Motor neuron (in vitro differentiated cells): ENCODE results near the gene RALGPS1. TPM values are rescaled to one million over a fixed set of nuclear protein-coding genes. Genes with fewer than 3 reads are reported as not detected.

Experiments
- ATAC-seq, 8 experiments: fragments of 200-7000 bp; cut with Tn5 transposase; replicated peaks in 6 of 8; 2 replicates each; pipeline ENCODE4 v1.8.0; 2021; ENCODE audit warnings: mild to moderate bottlenecking in 8 of 8, moderate library complexity in 8 of 8
- H3K27ac ChIP-seq, 2 donors: fragments of 250-450 bp; sonication (Bioruptor Pico); 2 replicates each; pipeline ENCODE4 v1.9.0; 2021; ENCODE audit warnings: antibody characterized with exemption in 2 of 2, mild to moderate bottlenecking in 2 of 2, moderate library complexity in 1 of 2
- H3K4me1 ChIP-seq, 2 donors: fragments of 250-450 bp; sonication (Bioruptor Pico); replicated peaks in 1 of 2; 2 replicates each; pipeline ENCODE4 v1.6.1; 2021; ENCODE audit warnings: antibody characterized with exemption in 2 of 2, mild to moderate bottlenecking in 2 of 2, moderate library complexity in 1 of 2
- H3K4me3 ChIP-seq, 5 donors: fragments of 250-450 bp; sonication (Bioruptor Pico); 2 replicates each; pipeline ENCODE4 v1.9.0; 2021; ENCODE audit warnings: antibody characterized with exemption in 5 of 5, mild to moderate bottlenecking in 5 of 5, moderate library complexity in 4 of 5
- WGBS, 10 experiments: fragments of 450-650 bp; shearing (Covaris generic); methylation state at CpG; one replicate each; pipeline ENCODE4 v1.0.0; 2022; 5-methylcytosine and 5-hydroxymethylcytosine counted together
- in situ Hi-C, 9 experiments: fragments of 400-800 bp; cut with MboI; loops; one replicate each; pipeline ENCODE4 v1.15.0; 2021; ENCODE audit warnings: low sequenced_read_pairs in 9 of 9, low pct_unique_long_range_greater_than_20kb in 2 of 9; ENCODE audit not compliant: unreplicated experiment in 9 of 9
- total RNA-seq, 8 experiments: library from RNA; unstranded; fragments of 300-600 nt; gene quantifications; 2 replicates each; pipeline versions ENCODE4 v1.2.3 to v1.2.4, GENCODE V29; 2022

RALGPS1 gene
- total RNA-seq, 8 experiments from 2014 or later, result 4.3 to 29.6 (median 17.3) TPM

- ATAC-seq, result no peak
- WGBS, 10 experiments, result 55 to 100% (median 82%) methylated on average over 1 to 7 of the region's 7 CpGs; no CpG with 5 or more reads in 2 of the 10 experiments
- in situ Hi-C loops, result loop anchor here in 6 of 9 experiments (10.0 to 25.0 kb wide), 5 partner anchors 242 to 417 kb away; no protein-coding TSS in a partner anchor
- H3K4me3 ChIP-seq, result no peak overlapping the region
- no peak overlapping the region for H3K27ac ChIP-seq
- H3K4me1 ChIP-seq, result no peaks in the 10 kb centered on the region
Observed at GRCh38 chr9:126945682-126946081, 31.1 kb downstream of the RALGPS1 start.

DNA sequence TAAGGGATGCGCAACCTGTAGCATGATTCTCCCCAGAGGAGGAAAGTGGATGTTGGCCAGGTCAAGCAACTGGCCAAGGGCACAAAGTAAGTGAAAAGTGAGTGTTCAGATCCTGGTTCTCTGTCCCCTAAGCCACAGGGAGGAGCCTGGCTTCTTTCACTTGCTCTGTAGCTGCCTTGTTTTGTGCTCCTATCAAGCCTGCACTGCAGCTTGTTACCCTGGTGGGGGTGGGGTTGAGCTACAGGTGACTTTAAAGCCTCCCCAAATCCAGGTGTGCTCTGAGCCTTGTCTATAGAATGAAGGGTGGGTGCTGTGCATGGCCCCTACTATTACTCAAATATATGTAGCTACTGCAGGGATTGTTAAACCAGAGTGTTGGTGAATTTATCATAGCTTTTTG, 32.9 kb downstream of the RALGPS1 start:
- no peak overlapping the region for H3K27ac ChIP-seq
- ATAC-seq, result no peak
- H3K4me1 ChIP-seq, result no peaks in the 10 kb centered on the region
- 82 to 100% (median 100%) methylated on average over 1 of the region's 1 CpG; no CpG with 5 or more reads in 7 of the 10 experiments for WGBS, 10 experiments
- in situ Hi-C loops, result loop anchor here in 6 of 9 experiments (10.0 to 25.0 kb wide), 5 partner anchors 240 to 415 kb away; no protein-coding TSS in a partner anchor
- H3K4me3 ChIP-seq, result no peak overlapping the region

DNA sequence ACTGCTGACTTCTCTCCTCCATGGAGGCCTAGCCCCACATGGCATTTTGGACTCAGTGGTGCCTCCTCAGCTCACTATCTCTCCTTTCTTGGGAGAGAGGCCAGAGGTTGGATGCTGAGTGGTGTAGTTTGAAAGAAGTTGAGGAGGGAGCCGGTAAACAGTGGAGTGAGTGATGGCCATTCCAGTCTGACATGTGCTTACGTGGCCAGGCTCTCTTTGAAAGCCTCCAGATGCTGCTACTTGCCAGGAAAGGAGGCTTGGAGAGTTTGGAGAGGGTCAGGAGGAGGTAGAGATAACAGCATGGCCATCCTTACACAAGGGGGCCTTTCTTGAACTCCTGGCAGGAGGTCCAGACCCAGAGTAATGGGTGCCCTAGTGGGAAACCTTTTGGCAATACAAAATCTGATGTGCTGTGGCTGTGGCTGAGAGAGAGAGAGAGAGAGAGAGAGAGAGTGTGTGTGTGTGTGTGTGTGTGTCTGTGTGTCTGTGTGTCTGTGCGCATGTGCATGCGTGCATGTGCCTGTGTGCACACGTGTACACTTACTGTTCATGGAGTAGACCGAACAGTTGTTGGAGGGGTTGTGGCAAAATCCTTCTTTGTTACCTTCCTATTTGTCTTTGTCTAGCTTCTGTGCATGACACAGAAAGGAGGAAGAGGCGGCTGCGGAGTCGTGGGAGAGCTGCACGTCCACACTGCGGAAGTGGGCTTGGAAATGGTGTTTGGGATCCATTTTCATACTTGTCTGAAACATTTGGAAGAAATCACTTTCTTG, 37.8 kb downstream of the RALGPS1 start:
- peak in 1 of 8 experiments; percentile 43 for ATAC-seq
- 33 to 92% (median 75%) methylated on average over 1 to 9 of the region's 11 CpGs; no CpG with 5 or more reads in 4 of the 10 experiments for WGBS, 10 experiments
- no peaks in the 10 kb centered on the region for H3K4me1 ChIP-seq
- no peak overlapping the region for H3K4me3 ChIP-seq
- H3K27ac ChIP-seq, result no peak overlapping the region
- in situ Hi-C loops, result loop anchor here in 2 of 9 experiments (25.0 kb wide), 2 partner anchors 160 to 235 kb away; partner anchors contain the start of gene ANGPTL2 (in 1 of the 2)

- no peak overlapping the region for H3K4me3 ChIP-seq
- in situ Hi-C loops, result loop anchor here in 2 of 9 experiments (25.0 kb wide), 2 partner anchors 159 to 234 kb away; partner anchors contain the start of gene ANGPTL2 (in 1 of the 2)
- 30 to 93% (median 73%) methylated on average over 2 to 7 of the region's 8 CpGs; no CpG with 5 or more reads in 3 of the 10 experiments for WGBS, 10 experiments
- H3K4me1 ChIP-seq, result no peaks in the 10 kb centered on the region
- no peak for ATAC-seq
- no peak overlapping the region for H3K27ac ChIP-seq
Observed at GRCh38 chr9:126953041-126953809, 38.6 kb downstream of the RALGPS1 start.

DNA sequence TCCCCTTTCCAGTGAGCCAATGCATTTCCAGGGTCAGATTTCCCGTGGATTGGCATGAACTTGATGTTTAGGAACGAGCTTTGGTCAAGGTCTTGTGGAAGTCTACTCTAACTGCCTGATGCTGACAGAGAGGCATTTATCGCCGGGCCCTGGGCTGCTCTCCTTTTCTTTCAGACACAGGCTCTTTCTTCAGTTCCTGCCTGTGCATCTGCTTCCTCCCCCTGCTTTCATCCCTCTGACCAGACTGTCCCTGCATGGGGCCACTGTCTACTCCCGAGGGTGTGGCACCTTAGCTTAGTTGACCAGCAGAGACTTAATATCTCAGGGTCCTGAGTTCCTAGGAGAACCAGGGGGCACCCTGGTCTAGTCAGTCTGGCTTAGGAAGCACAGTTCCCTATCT, 41.2 kb downstream of the RALGPS1 start:
- ATAC-seq, result peak in 3 of 8 experiments; percentile 13 to 26 (median 13)
- no peak overlapping the region for H3K27ac ChIP-seq

GRCh38 chr9:126956917-126957686, 42.5 kb downstream of the RALGPS1 start:
- ATAC-seq, result peak; percentile 42 to 91 (median 64)

More for the DNA sequence above, 41.2 kb downstream of the RALGPS1 start:
- 20 to 100% (median 63%) methylated on average over 1 to 5 of the region's 5 CpGs; no CpG with 5 or more reads in 2 of the 10 experiments for WGBS, 10 experiments
- in situ Hi-C loops, result loop anchor here in 2 of 9 experiments (25.0 kb wide), 2 partner anchors 156 to 231 kb away; partner anchors contain the start of gene ANGPTL2 (in 1 of the 2)
- Histone ChIP-seq H3K4me1 (no peaks in the 10 kb centered on the region), H3K4me3 (no peak overlapping the region)

GRCh38 chr9:126957687-126958053, 43.1 kb downstream of the RALGPS1 start:
- Histone ChIP-seq H3K4me1 (no peaks in the 10 kb centered on the region), H3K27ac (no peak overlapping the region), H3K4me3 (no peak overlapping the region)
- WGBS, 10 experiments, result 20 to 100% (median 76%) methylated on average over 1 to 2 of the region's 3 CpGs; no CpG with 5 or more reads in 3 of the 10 experiments
- in situ Hi-C loops, result loop anchor here in 2 of 9 experiments (25.0 kb wide), 2 partner anchors 155 to 230 kb away; partner anchors contain the start of gene ANGPTL2 (in 1 of the 2)
- peak in 4 of 8 experiments; percentile 15 to 75 (median 72) for ATAC-seq

More at GRCh38 chr9:126956917-126957686, 42.5 kb downstream of the RALGPS1 start:
- in situ Hi-C loops, result loop anchor here in 2 of 9 experiments (25.0 kb wide), 2 partner anchors 155 to 230 kb away; partner anchors contain the start of gene ANGPTL2 (in 1 of the 2)
- no peaks in the 10 kb centered on the region for H3K4me1 ChIP-seq
- WGBS, 10 experiments, result 80 to 86% (median 82%) methylated on average over 1 to 4 of the region's 7 CpGs; no CpG with 5 or more reads in 7 of the 10 experiments
- no peak overlapping the region for H3K4me3 ChIP-seq
- no peak overlapping the region for H3K27ac ChIP-seq

DNA sequence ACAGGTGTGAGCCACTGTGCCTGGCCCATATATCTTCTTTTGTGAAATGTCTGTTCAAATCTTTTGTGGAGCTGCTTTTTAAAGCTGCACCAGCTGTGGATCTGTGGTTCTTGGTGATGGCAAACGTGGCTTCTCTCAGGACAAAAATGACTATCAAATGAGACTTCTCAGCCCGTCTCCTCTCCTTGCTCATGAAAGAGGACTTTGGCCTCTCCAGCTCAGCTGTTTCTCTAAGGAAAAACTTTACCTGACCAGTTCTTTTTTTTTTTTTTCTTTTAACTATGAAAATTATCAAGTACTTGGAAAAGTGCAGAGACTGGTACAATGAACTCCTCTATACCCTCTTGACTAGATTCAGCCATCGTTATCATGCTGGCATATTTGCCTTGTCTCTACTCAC, 44.8 kb downstream of the RALGPS1 start:
- H3K27ac ChIP-seq, result no peak overlapping the region
- 55 to 100% (median 80%) methylated on average over 1 to 3 of the region's 3 CpGs; no CpG with 5 or more reads in 4 of the 10 experiments for WGBS, 10 experiments
- ATAC-seq, result no peak
- H3K4me1 ChIP-seq, result no peaks in the 10 kb centered on the region
- no peak overlapping the region for H3K4me3 ChIP-seq
- in situ Hi-C loops, result loop anchor here in 2 of 9 experiments (25.0 kb wide), 2 partner anchors 153 to 228 kb away; partner anchors contain the start of gene ANGPTL2 (in 1 of the 2)

DNA sequence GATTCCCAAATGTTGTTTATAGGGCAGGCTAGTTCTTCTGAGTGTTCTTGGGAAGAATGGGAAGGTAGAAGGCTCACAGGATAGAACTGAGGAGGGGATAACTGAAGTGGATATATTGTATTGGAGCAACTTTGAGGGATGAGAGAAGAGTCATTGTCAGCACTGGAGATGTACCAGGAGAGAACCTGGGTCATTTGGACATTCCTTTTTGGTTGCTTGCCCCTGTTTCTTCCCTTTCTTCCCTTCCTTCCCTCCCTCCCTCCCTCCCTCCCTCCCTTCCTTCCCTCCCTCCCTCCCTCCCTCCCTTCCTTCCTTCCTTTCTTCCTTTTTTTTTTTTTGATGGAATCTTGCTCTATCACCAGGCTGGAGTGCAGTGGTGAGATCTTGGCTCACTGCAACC, 45.3 kb downstream of the RALGPS1 start:
- Histone ChIP-seq H3K4me3 (no peak overlapping the region), H3K4me1 (no peaks in the 10 kb centered on the region), H3K27ac (no peak overlapping the region)
- in situ Hi-C loops, result loop anchor here in 2 of 9 experiments (10.0 to 25.0 kb wide), 3 partner anchors 152 to 235 kb away; partner anchors contain the start of gene ANGPTL2 (in 1 of the 2)
- ATAC-seq, result no peak

DNA sequence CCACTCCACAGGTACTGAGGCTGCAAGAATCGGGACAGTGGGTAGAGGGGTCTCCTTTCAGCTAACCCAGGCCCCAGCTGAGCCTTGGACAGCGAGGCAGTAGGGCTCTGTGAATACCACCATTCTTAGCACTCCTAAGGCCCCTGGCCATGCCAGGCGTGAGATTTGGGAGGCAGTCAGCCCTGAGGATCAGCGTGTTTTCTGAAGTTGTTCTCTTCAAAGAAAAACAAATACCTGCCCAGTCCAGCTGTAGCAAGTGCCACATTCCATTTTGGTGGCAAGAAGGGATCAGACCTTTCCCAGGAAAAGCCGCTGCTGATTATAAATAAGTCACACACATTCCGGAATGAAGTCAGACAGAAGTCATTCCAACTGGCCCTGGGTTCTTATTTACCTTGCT, 47.8 kb downstream of the RALGPS1 start:
- ATAC-seq, result no peak
- no peak overlapping the region for H3K27ac ChIP-seq
- no peak overlapping the region for H3K4me3 ChIP-seq
- in situ Hi-C loops, result loop anchor here in 2 of 9 experiments (10.0 to 25.0 kb wide), 3 partner anchors 150 to 232 kb away; partner anchors contain the start of gene ANGPTL2 (in 1 of the 2)
- WGBS, 10 experiments, result 90 to 100% (median 90%) methylated on average over 1 to 5 of the region's 6 CpGs; no CpG with 5 or more reads in 7 of the 10 experiments
- no peaks in the 10 kb centered on the region for H3K4me1 ChIP-seq

DNA sequence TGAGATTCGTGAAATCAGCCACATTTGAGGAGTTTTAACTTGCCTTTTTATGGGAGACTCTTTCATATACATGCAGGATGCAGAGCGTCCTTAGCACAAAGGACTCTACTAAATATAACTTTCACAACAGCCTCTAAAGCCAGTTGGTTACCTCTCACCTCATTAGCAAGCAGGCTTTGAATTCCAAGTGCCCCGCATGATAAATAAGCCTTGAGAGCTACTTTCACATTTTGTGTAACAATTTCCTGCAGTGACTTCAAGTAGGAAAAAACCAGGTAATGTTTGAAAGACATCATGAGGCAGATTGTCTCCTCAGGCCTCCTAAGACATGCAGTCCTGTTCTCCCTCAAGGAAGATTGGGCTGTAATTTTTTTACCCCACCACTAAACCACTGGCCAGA, 50.5 kb downstream of the RALGPS1 start:
- Histone ChIP-seq H3K4me1 (no peaks in the 10 kb centered on the region), H3K27ac (no peak overlapping the region), H3K4me3 (no peak overlapping the region)
- 0 to 64% (median 26%) methylated on average over 1 to 3 of the region's 3 CpGs; no CpG with 5 or more reads in 2 of the 10 experiments for WGBS, 10 experiments
- ATAC-seq, result no peak
- in situ Hi-C loops, result loop anchor here in 2 of 9 experiments (10.0 to 25.0 kb wide), 3 partner anchors 147 to 230 kb away; partner anchors contain the start of gene ANGPTL2 (in 1 of the 2)
